ENCODE results near the gene GLOD4.
A peak's percentile ranks its signal among the peaks of the same experiment; 100 is the strongest.
"Not testable (repeated sequence)": the region's sequence is repeated elsewhere in the genome, so short reads cannot be mapped to it uniquely, and the experiment has no call there.

GLOD4 gene

DNA sequence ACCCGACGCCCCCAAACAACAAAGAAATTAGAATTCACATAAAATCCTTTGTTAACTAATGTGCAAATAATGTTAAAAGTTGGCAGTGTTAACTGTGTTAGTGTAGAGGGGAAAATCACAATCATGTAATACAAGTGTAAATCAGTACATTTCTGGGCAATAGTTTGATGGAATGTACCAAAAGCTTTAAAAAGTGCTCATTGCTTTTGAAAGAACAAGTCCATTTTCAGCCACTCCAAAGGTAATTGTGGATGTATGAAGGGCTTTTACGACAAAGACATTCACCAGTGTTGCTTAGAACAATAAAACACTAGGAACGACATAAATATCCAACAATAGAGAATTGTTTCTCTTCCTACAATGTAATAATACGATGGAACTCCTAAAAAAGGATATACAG lies 9.1 kb downstream of the GLOD4 start:
- no peak for DNase-seq

DNA sequence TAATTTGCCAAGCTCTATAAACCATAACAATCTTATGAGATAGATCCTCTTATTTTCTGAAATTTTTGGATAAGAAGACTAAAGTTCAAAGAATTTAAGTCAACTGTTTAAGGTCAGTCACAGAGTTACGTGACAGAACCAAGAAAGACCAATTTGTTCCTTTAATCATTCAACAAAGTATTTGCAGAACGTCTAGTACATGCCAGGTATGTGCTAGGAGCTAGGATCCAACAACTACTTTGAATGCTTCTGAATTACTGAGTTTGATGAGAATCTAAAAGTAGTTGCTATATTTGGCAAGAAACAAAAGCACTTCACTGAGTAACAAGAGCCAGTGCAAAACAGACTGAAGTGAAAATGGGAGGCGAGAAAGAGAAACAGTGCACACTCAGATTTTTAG lies 15.0 kb downstream of the GLOD4 start:
- no peak for DNase-seq

DNA sequence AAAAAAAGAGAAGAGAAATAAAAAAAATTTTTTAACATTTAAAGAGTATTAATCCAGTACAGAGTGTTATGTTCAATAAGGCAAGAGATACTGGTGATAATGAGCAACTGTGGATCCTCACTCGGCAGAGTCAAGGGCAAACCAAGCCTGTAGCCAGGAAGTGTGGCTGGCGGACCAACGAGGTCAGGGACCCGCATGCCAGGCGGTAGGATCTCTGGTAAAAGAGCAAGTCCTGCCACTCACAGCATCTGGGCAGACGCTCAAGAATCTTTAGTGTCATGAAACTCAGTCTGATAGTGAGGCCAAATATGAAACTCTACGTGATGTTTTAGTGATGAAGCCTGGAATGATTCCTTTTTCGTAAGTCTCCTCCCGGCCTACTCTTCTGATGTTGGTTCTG lies 21.7 kb downstream of the GLOD4 start:
- DNase-seq, result no peak

DNA sequence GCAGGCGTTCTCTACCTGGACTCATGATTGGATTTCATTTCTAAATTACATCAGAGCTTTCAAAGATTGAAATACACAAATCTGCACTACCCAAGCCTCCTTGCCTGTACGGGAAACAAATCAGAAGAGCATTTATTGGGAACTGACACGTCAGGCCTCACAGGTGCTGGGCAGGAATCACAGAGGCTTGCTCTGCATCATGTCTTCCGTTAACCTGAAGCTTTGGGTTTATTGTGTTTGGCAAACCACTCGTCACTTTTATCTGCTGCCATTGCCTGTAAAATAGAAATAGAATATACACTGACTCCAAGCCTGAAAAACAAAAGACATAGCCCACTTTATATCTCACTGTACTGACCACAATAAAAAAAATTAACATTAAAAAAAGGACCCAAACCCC lies 22.1 kb downstream of the GLOD4 start:
- no peak for DNase-seq

DNA sequence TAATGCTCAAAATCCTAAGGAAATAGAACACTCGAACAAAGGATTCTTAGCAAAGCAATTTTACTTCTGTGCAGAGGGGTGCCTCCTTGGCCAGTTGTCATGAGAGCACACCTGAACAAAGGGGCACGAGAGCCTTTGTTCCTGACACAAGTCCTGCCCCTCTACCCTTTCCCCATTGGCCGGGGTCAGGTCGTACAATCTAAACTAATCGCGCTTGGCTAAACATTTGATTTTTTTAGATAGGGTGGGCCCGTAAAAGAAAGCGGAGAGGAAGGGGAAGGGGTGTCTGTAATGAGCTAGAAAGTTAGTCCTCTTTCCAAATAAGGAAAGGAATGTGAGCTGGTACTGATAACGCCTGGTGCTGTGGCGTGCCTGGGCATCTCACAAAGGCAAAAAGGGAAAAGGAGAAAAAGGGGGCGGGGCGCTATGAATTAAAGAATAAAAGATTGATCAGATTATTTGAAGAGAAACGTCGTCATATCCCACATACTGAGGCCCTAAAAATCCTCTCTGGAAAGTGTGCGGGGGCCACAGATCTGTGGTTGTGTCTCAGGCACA lies 26.0 kb downstream of the GLOD4 start:
- DNase-seq, result not testable (repeated sequence)

DNA sequence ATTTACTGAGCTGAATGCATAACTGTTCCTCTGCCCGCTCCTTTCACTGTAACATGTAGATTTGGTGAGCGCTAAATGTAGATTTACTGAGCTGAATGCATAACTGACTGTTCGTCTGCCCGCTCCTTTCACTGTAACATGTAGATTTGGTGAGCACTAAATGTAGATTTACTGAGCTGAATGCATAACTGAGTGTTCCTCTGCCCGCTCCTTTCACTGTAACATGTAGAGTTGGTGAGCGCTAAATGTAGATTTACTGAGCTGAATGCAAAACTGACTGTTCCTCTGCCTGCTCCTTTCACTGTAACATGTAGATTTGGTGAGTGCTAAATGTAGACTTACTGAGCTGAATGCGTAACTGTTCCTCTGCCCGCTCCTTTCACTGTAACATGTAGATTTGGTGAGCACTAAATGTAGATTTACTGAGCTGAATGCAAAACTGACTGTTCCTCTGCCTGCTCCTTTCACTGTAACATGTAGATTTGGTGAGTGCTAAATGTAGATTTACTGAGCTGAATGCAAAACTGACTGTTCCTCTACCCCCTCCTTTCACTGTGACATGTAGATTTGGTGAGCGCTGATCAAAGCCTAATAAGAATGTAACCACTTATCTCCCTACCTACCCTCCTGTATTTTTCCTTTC lies 26.6 kb downstream of the GLOD4 start:
- DNase-seq, result not testable (repeated sequence)

DNA sequence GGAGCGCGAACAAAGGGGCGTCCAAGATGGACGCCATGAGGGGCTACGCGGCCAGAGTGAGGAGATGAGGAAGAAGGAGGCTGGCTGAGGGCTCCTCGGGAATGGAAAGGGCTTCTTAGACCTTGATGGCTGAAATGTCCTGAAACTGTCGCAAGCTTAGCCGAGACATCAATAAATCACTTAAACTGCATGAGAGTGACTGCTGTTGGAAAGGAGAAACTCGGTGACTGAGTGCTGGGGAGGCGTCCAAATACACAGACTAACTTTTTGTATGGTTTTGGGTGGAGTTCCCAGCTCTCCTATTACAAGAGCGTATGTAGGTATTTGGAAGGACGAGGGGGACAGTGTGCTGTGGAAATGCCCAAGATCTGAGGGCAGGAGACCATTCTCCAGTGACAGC lies 28.7 kb downstream of the GLOD4 start:
- no peak for DNase-seq

DNA sequence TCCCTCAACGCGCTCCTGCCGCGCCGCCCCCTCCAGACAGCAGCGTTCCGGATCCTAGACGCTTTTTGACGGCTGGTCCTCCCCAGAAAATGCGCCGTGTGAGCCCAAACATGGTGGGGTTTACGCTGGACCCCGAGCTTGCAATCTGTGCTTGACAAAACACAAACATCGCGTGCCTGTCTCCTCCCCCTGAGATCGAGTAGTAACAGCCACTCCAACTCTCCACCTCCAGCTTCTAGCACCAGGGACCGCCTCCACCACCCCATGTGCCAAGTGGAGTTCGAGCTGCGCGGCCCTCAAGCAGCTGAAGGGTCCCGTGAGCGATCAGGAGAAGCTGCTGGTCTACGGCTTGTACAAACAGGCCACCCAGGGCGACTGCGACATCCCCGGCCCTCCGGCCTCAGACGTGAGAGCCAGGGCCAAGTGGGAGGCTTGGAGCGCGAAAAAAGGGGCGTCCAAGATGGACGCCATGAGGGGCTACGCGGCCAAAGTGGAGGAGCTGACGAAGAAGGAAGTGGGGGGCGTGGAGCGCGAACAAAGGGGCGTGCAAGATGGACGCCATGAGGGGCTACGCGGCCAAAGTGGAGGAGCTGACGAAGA lies 29.4 kb downstream of the GLOD4 start:
- no peak for DNase-seq

DNA sequence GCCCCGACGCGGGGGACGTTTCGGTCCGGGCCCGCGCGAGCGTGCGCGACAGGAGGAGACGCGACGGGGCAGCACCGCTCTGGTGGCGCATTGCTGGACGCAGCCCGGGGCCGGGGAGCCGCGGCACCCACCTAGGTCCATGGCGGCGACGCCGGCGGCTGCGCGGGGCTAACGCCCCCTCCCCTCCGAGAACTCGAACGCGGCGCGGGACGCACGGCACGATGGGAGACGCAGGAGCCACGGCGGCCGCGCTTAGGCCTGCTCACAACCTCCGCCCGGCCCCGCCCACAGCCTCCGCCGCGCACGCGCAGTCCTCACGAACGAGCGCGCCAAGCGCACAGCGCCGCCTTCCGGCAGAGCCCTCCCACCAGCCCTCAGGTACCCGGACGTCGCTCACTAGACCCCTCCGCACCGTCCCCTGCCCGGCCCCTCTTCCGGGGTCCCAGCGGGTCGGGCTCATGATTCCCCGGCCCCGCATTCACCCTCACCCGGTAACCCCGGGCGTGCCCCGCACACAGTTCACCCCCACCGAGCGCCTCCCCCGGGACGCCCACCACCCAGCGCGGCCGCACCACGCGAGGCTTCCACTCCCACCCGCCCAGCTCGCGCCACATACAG lies 30.0 kb downstream of the GLOD4 start, which contains the start of gene GEMIN4:
TSS of gene GEMIN4 (minus strand) at position 263 of the 618 bp plus-strand sequence. CDS start at position 141, 122 bp downstream.
- peak; percentile 89 for DNase-seq

DNA sequence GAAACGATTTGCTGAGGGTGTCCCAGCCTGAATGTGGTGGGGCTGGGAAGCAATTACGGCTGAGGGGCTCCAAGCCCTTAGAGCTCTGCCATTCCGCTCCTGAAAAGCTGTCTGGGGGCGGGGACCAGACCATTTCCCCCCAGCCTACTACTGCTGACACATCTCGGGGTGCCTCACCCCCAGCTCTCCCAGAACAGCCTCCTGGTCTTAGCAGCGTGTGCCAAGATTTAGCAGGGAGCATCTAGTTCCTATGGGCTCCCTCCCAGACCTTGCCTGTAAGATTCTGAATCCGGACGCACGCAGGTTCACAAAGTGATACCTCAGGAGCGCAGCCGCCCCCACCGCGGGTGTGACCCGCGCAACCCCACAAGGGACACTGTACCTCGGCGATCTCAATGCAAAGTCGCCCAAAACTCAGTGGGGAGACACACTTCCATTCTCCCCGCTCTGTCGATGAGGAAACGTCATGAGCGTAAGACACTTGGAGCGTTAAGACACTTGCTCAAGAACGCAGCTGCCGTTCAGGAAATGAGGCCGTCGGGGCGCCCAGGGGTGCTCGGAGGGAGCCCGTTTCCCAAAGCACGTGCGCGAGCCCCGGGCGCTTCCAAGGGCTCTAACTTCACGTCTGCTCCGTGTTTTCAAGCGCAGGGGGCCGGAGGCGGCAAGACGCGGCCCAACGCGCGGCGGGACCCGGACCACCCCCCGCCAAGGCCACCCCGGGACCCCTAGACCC lies 30.6 kb downstream of the GLOD4 start:
- peak; percentile 39 for DNase-seq

DNA sequence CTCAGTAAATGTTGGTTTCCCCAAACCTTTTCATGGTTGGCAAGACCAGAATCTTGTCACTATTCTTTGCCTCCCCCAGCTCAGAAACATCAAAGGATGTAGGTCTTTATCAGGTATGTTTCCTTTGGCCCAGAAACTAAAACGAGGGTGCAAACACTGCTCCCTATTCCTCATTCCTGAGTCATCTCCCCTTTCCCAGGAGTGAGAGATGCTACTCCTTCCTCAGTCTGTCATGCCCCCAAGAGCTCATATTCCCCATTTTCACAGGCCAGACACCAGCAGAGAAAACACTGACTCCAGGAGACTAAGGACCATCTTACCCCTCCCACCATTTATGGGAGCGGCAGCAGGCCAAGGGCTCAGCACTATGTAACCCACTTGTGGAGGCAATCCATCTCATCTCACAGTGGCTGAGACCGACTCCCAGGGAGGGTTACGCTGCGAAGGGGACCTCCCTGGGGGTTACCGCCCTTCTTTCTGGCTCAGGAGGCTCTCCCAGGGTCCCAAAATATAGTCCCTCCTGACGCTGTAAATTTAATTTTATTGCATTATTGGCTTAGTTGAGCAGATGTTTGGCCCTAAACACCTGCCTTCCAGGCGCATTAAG lies 31.5 kb downstream of the GLOD4 start:
- no peak for DNase-seq

DNA sequence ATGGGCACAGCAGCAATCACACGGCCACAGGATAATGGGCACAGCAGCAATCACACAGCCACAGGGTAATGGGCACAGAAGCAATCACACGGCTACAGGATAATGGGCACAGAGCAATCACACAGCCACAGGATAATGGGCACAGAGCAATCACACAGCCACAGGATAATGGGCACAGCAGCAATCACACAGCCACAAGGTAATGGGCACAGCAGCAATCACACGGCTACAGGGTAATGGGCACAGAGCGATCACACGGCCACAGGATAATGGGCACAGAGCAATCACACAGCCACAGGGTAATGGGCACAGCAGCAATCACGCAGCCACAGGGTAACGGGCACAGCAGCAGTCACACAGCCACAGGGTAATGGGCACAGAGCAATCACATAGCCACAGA lies 32.7 kb downstream of the GLOD4 start:
- not testable (repeated sequence) for DNase-seq

DNA sequence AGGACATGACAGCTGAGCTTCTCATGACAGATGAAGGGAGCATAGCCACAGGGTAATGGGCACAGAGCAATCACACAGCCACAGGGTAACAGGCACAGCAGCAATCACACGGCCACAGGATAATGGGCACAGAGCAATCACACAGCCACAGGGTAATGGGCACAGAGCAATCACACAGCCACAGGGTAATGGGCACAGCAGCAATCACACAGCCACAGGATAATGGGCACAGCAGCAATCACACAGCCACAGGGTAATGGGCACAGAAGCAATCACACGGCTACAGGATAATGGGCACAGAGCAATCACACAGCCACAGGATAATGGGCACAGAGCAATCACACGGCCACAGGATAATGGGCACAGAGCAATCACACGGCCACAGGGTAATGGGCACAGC lies 33.5 kb downstream of the GLOD4 start:
- DNase-seq, result not testable (repeated sequence)

DNA sequence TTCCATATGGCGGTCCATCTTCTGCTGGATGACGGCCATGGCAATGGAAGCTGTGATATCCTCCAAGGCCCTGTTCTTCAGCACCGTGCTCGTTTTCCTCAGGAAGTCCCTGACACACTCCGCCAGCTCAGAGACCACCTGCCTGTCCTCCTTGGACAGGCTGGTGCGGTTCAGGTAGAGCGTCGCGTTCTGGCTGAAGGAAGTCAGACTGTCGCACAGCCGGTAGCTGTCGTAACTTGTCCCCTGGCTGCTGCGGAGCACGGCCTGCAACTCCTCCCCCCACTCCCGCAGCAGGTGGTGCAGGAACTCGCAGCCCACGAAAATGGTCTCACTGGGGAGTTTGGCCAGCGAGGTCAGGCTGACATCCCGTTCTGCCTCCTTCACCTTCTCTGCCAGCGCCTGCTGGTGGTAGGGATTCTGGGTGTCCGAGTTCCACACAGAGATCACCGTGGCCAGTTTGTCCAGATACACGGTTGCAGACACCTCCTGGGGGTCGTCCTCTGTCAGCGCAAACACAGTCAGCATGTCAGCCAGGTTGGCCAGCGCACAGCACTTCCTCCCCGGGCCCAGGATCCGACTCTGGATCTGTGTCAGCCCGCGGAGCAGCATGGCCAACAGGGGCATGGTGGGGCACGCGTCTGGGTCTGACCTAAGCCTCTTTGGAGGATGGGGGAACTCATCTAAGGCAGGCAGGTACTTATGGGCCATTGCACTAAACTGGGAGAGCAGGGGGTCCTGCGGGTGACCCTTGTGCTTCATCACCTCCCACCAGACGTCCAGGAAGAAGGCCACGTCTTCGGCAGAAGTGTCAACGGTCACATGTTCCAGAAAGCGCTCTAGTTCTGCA lies 35.1 kb downstream of the GLOD4 start:
- no peak for DNase-seq

DNA sequence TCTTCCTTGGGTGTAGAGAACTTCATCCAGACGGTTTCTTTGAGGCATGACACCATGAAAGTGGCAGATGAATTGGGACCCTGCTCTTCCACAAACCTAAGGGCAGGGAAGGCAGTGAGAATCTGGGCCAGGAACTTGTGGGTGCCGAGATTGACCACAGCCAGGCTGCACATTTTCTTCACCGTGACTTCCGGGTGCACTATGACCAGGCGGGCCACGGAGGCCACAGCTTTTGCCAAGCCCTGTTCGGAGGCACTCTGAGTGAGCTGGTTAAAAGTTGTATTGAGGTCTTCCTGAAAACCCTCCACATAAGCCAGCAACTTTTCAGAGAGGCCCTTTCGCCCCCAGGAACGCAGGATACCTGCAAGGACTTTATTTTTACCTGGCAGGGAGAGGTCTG lies 35.9 kb downstream of the GLOD4 start:
- DNase-seq, result no peak

DNA sequence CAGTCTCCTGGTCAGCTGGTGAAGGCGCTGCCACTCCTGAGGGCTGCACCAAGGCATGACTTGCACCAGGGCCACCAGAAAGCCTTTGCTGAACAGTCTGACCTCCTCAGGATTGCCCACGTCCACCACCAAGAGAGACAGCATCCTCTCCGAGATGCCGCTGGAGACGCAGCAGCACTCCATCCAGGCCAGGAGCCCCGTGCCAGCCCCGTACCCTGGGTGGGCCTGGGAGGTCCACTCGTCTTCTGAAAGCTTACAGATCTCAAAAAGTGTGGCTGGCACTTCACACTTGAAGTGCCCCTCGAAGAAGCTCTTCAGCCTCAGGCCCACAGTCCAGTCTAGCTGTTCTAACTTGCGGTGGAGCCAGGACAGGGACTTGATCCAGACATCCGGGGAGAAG lies 36.7 kb downstream of the GLOD4 start:
- DNase-seq, result no peak

DNA sequence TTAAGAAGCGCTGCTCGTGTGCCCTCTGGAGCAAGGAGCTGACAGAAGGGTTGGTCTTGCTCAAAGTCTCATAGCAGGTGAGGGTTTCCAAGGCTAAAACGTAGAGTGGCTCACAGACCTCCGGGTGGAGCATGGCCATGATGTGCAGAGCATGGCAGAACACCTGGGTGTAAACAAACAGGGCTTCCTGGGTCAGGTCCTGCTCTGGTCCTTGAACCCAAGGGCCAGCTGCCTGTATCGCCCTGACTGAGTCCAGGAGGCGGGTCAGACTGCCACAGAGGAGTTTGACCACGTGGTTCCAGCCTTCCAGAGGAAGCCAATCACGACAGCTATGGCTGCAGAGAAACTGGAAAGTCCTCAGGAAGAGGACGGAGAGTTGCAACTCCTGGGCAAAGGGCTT lies 37.1 kb downstream of the GLOD4 start:
- no peak for DNase-seq

DNA sequence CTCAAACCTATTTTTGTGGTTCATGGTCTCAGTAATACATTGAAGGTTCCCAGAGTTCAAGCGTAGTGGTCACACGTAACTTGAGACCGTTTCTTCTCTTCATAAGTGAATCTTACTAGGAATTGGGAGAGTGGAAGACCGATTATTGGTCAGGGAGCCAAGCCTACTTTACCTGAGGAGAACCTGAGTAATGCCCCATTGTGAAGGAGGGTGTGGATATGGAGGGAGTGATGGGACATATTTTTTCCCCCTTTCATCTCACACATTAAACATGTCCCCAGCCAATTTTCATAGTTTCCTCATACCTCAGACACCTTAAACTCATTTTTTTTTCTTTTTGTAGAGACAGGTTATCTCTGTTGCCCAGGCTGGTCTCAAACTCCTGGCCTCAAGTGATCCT lies 38.9 kb downstream of the GLOD4 start:
- DNase-seq, result no peak

DNA sequence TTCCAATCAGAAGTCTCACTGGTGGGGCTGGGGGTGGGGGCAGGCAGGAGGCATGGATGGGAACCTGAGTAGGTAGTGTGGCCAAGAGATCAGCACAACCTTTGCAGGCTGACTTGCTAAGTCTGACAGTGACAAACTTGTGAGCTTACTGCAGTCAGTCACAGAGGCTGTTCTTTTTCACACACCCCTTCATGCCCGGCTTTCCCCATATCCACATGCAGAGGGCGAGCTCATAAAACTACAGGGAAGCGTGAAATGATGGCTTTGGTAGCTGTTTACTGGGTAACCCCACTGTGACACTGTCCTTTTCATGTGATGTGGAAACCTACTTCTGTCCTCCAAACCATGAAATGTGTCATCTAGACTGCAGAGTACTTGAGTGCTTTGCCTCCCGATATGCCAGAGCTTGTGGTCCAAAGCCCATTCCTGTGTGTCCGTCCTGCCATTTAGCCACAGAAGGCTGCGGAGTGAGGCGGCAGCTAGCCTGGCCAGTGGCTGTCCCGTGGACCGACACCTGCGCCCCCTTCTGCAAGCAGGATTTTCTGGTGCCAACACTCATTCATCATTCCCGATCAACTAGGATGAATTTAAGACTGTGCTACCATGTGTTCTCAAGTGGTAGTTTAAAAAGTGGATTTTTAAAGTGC lies 39.8 kb downstream of the GLOD4 start:
- no peak for DNase-seq

DNA sequence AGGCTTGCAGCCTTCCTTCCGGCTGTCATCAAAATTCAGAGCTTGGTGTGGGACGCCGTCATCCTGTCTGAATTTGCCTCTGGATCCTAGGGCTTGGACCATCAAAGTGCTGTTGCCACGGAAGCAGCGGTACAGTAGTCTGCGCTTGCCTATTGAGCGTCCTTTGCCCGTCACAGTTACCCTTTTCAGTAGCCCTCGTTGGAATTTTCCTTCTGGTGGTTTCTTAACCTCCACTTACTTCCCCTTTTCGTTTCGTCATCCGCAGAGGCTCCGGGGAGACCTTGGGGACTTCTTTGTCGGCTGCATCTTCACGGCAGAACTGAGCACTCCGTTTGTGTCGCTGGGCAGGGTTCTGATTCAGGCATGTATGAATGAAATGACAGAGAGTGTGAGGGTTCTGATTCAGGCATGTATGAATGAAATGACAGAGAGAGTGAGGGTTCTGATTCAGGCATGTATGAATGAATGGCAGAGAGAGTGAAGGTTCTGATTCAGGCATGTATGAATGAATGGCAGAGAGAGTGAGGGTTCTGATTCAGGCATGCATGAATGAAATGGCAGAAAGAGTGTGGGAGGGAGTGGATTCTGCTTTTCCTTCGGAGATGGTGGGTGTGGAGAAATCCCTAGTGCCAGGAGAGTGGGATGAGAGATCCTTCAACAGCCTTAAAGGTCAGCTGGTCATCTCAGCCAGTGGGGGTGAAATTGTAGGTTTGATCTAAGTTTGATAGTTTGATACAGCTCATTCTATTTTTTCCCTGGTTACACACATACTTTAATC lies 41.7 kb downstream of the GLOD4 start:
- DNase-seq, result peak; percentile 7
